ENCODE results near the gene SCG3.
"Not testable (repeated sequence)": the region's sequence is repeated elsewhere in the genome, so short reads cannot be mapped to it uniquely, and the experiment has no call there.

The SCG3 gene

DNA sequence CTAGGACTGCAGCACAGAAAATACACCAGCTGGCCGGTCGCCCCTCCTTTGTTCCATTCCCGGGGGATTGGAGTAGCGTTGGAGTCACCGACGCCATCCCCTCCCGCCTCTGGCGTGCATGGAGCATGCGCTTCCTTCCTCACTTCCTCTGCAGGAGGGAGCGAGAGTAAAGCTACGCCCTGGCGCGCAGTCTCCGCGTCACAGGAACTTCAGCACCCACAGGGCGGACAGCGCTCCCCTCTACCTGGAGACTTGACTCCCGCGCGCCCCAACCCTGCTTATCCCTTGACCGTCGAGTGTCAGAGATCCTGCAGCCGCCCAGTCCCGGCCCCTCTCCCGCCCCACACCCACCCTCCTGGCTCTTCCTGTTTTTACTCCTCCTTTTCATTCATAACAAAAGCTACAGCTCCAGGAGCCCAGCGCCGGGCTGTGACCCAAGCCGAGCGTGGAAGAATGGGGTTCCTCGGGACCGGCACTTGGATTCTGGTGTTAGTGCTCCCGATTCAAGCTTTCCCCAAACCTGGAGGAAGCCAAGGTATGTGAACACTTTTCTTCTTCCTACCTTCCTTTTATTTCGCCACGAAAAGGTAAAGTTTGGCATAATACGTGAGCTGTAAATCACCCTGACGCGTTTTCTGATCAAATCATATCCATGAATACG lies at the start of gene SCG3:
TSS of gene SCG3 (plus strand) at position 201 of the 661 bp plus-strand sequence. CDS start at position 454, 253 bp downstream.
- in situ Hi-C loops (cut with HindIII; ENCODE audit: low sequenced_read_pairs) = loop anchor here (5.0 kb wide), 1 partner anchor 91 kb away; no protein-coding TSS in a partner anchor

DNA sequence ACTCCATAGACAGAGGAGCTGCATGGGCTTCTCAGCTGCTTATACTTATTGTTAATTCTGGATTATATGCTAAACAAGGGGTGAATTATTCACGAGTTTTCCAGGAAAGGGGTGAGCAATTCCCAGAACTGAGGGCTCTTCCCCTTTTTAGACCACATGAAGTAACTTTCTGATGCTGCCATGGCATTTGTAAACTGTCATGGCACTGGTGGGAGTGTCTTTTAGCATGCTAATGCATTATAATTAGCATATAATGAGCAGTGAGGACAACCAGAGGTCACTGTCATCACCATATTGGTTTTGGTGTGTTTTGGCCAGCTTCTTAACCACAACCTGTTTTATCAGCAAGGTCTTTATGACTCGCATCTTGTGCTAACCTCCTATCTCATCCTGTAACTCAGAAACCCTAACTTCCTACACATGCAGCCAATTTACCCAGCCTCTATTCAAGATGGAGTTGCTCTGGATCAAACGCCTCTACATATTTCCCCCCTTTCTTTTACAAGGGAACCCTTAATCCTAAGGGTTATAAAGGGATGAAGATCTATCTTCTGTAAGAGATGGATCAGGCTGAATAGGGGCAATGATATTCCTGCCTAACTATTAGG lies 46.6 kb upstream of the SCG3 start:
- in situ Hi-C loops (cut with HindIII; ENCODE audit: low sequenced_read_pairs) = no loop called here

DNA sequence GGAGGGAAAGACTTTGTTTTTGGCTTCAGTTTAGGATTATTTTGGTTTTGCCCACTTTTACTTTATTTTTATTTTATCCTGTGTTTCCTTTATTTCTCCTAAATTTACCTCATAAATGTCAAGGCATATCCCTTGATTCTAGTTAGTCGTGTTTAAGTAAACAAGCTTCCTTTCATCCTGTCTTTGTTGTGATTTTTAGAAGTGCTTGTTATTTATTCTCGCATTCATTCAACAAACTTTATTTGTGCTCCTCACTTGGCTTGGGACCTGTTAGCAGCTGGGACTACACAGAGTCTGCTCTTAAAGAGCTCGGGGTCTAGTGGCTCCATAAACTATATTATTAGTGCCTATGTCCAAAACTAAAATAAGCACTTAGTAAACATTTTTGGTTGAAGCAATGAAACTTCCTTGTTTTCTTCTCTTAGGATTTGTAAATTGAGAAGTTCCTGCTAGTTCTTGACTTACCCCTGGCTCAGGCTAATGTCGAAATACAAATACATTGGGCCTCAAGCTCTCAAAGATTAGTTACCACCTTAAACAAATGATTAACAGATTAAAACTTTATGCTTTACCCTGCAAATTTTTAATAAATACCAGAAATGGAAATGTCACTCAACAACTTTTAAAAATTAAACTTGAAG lies 39.7 kb upstream of the SCG3 start:
- in situ Hi-C loops (cut with HindIII; ENCODE audit: low sequenced_read_pairs) = no loop called here

DNA sequence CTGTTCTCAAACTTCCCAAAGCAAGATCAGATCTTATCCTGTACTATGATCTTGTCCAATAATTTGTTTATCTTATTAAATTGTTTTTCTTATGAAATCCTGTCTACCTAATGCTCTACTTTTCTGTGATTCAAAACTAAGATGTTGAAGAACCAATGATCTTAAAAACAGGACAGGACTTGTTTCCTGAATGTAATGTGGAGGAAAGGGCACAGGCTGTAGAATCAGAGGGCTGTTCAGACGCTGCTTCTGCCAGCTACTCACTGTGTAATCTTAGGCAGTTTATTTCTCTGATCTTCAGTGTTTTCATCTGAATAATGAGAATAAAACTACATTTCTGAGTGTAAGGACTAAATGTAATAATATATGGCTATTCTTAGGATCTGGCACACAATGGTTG lies 38.6 kb upstream of the SCG3 start:
- in situ Hi-C loops (cut with HindIII; ENCODE audit: low sequenced_read_pairs) = no loop called here

DNA sequence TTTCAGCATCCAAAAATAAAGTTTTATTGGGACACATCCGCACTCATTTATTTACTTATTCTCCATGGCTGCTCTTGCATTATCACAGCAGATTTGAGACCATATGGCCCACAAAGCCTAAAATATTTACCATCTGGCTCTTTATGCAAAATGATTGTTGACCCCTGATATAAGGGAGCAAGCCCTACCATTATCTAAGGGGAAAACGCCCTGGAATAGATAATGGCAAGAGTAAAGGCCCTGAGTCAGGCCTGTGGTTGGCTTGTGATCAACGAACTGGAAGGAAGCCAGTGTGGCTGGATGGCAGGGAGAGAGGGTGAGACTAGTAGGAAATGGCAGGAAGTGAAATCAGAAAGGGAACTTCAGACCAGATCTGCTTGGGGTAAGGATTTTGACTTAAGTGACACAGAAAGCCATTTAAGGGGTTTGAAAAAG lies 34.2 kb upstream of the SCG3 start:
- in situ Hi-C loops (cut with HindIII; ENCODE audit: low sequenced_read_pairs) = no loop called here

DNA sequence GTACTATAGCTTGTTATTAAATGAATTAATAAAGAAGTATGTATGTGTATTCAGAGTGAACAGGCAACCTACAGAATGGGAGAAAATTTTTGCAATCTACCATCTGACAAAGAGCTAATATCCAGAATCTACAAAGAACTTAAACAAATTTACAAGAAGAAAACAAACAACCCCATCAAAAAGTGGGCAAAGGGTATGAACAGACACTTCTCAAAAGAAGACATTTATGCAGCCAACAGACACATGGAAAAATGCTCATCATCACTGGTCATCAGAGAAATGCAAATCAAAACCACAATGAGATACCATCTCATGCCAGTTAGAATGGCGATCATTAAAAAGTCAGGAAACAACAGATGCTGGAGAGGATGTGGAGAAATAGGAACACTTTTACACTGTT lies 33.2 kb upstream of the SCG3 start:
- in situ Hi-C loops (cut with HindIII; ENCODE audit: low sequenced_read_pairs) = not testable (repeated sequence)

DNA sequence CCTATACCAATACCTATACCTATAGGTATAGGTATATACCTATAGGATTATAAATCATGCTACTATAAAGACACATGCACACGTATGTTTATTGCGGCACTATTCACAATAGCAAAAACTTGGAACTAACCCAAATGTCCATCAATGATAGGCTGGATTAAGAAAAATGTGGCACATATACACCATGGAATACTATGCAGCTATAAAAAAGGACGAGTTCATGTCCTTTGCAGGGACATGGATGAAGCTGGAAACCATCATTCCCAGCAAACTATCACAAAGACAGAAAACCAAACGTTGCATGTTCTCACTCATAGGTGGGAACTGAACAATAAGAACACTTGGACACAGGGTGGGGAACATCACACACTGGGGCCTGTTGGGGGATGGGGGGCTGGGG lies 32.7 kb upstream of the SCG3 start:
- in situ Hi-C loops (cut with HindIII; ENCODE audit: low sequenced_read_pairs) = not testable (repeated sequence)

DNA sequence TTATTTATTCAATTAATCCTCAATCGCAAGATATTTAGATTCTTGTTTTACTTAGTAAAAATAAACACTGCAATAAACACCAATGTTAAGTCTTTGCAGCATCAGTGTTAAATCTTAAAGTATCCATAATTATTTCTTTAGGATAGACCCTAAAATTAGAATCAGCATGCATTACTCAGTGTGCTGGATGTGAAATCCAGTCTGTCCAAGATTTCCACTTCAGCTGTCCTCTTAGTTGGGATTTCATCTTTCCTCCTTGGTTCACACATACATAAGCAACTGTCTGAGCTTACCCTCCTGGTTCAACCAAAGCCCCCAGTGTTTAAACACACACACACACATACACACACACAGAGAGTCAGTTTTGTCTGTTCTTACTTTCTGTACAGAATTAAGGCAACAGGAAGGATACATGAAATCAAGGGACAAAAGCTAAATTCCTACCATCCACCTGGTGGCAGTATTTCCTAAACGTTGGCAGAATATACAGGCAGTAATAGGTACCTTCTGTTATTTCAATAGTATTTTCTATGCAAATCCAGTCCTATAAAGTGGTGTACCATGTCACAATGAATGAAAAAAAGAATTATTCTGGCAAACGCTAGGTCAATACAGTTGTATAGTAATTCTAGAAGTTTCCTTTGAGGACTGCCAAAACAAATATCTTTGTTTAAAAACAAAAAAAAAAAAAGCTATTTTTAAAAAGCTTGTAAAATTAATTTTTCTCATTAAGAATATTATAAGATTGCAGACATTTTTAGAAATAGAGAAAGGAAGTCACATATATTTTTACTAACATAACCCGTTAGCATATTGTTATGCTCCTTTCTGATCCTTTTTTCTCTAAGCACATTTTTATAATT lies 31.4 kb upstream of the SCG3 start:
- in situ Hi-C loops (cut with HindIII; ENCODE audit: low sequenced_read_pairs) = no loop called here

DNA sequence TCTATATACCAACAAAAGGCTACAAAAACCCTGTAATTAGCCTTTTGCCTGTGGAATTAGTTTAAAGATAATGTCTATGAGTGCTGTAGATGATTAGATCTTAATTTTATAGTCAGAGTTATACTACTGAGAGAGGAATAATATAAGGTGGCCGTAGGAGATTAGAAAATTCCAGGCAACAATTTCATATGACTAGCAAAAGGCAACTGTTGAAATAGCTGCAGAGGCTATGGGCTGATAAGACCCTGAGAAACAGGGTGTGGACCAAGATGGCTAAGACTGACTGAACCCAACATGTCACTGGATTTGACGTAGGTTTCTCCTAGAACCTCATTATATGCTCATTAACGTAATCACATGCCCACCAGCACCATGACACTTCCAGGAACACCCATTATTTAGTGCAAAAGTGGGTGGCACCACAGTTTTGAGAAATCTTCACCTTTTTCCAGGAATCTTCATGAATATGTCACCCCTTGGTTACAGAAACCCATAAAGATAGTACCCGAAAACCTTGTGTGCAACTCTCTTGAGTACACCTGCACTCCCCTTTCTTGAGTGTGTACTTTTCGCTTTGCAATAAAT lies 29.1 kb upstream of the SCG3 start:
- in situ Hi-C loops (cut with HindIII; ENCODE audit: low sequenced_read_pairs) = no loop called here

DNA sequence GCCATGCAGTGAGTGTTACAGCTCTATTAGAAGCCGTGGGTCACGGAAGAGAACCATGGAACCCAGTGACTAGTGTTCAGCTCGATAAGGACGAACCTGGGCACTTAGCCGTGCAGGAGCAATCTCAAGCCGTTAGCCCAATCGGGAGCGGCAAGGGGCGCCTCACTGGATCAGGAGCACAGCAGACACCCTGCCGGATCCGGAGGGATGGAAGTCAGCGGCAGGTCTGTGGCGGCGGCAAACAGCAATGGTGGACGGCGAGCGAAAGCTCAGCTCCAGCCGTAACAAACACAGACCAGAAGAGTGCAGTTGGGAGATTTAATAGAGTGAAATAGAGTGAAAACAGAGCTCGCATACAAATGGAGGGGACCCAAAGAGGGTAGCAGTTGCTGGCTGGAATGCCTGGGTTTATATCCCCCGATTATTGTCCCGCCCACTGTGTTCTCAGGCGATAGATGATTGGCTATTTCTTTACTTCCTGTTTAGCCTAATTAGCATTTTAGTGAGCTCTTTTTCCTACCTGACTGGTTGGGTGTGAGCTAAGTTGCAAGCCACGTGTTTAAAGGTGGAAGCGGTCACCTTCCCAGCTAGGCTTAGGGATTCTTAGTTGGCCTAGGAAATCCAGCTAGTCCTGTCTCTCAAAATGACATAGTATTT lies 25.8 kb upstream of the SCG3 start:
- in situ Hi-C loops (cut with HindIII; ENCODE audit: low sequenced_read_pairs) = not testable (repeated sequence)

DNA sequence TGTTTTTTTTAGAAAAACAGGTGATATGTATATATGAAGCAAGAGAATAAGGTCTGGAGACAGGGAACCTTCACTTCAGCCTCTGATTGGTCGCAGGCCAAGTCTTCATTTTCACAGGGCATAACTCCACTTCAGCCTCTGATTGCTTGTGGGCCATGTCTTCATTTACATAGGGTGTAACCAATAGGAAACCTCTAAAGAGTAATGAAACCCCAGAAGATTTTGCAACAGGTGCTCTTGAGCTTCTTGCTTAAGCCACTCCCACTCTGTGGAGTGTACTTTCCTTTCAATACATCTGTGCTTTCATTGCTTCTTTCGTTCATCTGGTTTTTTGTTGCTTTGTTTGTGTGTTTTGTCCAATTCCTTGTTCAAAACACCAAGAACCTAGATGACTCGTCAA lies 22.6 kb upstream of the SCG3 start:
- in situ Hi-C loops (cut with HindIII; ENCODE audit: low sequenced_read_pairs) = no loop called here

DNA sequence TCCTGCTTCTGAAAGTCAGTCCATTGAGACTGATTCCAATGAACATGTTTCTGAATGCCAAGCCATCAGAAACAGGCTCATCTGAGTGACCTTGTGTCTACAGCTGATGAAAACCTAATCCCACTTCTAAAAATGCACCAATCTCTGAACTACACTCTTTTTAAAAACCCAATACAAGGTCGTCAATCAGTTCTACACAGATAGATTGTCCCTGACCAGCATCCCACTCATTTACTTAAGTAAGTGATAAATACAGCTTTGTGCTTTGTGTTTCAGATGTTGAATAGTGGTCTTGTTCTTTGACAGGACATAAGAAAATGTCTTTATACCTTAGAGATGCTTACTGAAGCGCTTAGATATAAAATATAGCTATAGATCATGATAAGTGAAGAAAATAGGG lies 20.2 kb upstream of the SCG3 start:
- in situ Hi-C loops (cut with HindIII; ENCODE audit: low sequenced_read_pairs) = no loop called here

DNA sequence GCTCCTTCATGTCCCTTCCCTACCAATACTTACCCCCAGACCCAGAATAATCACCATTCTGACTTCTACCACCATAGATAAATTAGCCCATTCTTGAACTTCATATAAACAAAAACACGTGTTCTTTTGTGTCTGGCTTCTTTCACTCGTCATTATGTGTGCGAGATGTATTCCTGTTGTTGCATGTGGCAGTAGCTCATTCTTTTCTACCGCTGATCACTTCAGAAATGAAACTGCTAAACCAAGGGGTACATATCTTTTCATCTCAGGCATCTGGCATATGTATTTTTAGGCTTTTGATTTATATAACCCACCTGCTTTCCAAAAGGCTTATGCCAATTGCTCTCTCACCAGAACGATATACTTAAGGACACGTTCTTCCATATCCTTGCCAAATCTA lies 13.8 kb upstream of the SCG3 start:
- in situ Hi-C loops (cut with HindIII; ENCODE audit: low sequenced_read_pairs) = no loop called here

DNA sequence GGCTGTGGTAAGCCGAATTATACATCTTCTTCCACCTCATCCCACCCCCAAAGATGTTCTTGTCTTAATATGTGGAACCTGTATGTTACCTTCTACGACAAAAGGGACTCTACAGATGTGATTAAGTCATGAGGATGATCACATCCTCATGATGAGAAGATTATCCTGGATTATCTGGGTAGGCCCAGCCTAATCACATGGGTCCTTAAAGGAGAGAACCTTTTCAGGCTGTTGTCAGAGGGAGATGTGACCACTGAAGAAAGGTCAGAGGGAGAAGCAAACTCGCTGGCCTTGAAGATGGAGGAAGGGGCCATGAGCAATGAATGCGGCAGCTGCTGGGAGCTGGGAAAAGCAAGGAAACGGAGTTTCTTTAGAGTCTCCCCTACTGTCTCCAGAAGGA lies 12.9 kb upstream of the SCG3 start:
- in situ Hi-C loops (cut with HindIII; ENCODE audit: low sequenced_read_pairs) = no loop called here

DNA sequence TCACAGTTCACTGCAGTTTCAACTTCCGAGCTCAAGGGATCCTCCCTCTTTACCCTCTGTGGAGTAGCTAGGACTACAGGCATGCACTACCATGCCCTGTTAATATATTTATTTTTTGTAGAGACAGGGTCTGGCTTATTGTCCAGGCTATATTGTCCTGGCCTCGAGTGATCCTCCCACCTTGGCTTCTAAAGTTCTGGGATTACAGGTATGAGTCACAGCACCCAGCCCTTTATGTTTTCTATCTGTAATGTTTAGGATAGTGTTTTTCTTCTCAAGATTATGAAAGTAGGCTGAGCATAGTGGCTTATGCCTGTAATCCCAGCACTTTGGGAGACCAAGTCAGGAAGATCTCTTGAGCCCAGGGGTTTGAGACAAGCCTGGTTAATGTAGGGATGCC lies 11.9 kb upstream of the SCG3 start:
- in situ Hi-C loops (cut with HindIII; ENCODE audit: low sequenced_read_pairs) = no loop called here

DNA sequence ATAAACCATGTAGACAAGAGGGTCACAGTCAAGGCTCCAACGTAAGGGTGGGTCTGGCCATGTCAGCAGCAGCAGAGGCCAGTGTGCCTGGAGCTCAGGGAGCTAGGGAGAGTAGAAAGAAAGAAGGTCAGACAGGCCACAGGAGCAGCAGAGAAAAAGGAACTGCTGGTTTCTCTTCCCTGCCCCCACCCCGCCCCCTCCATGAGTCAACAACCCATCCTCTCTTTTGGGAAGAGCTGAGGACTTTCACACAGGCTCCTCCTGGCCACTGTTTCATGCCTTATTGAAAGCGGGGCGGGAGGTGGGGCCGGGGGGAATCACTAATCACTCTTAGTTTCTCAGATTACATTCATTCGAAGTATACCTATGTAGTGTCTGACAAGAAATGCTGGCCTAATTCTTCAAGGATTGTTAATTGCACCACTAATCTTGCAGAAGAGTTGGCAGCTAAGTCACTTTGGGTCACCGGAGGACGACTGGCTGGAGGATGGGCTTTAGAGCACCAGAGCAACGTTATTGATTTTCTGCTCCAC lies 9.1 kb upstream of the SCG3 start:
- in situ Hi-C loops (cut with HindIII; ENCODE audit: low sequenced_read_pairs) = no loop called here

DNA sequence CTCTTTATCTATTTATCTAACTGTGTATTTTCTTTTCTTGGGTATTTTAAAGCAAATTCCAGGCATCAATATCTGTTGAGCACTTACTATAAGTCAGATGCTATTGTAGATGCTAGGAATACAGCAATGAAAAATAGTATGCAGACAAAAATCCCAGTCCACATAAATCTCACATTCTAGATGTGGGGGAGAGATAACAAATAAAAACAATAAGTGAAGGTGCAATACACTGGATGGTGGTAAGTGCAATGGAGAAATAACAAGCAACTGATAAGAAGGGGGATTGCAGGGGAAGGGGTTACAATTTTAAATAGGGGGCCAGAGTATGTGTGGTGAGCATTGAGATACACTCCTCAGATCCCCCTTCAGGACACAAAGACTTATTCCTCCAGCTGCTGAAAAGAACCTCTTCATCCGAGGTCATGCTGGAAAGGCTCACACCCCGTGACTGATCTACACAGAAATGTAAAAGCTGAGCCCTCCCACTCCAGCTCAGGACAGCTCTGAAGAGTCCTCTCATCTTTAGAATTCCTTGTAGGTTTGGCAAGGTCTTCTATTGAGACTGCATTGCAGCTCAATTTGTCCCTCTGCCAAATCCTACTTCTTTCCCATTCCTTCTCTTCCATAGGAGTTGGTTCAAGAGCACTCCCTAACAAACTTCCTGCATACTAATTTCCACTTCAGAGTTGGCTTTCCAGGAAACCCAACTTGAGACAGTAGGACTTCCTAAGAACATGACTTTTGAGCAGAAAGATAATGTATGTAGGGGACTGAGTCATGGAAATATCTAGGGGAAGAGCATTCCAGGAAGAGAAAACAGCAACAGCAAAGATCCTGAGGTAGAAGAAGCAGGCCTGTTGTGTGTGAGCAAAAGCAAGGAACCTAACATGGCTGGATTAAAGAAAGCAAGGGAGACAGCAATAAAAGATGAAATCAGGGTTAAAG lies 8.1 kb upstream of the SCG3 start:
- in situ Hi-C loops (cut with HindIII; ENCODE audit: low sequenced_read_pairs) = no loop called here

DNA sequence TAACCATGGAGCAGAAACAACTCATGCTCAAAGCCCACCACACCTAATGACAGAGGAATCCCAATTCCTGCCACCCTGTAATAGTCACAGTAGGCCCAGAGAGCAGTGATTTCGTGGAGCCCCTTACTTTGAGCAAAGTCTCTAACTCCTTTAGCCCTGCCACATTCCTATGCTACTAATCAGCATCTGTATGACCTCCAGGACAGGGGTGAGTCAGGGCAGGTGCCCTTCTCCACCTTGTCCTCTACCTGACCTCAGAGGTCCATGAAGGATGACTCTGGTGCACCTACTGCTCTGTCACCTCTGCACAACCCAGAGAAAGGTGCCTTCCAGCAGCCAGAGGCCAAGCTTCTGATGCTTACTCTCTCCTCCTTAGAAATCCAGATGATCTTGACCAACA lies 6.1 kb upstream of the SCG3 start:
- in situ Hi-C loops (cut with HindIII; ENCODE audit: low sequenced_read_pairs) = no loop called here

DNA sequence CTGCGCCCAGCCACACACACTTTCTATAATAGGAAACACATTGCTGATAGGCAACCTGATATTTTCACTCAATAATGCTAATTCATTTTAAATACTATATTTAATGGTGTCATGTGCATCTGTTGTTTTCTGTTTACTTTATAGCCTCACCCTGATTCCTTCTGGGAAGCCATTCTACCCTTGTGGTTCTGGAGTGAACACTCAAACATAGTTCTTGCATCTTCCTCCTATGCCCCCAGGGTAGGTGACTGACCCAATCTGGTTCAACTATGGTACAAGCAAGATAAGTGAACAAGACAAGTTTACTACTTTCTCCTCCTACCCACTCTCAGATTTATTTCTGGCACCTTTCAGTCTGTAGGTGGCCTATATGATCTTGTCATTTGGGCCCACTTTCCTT lies 4.3 kb upstream of the SCG3 start:
- in situ Hi-C loops (cut with HindIII; ENCODE audit: low sequenced_read_pairs) = no loop called here

Measured in endothelial cell of hepatic sinusoid (primary cell).